ENCODE measurements around the gene CCDC149. TPM values are rescaled to one million over a fixed set of nuclear protein-coding genes. Genes with fewer than 3 reads are reported as not detected.

Gene CCDC149
- total and polyA plus RNA-seq, 2 of the 8 experiments (the other 6 are each of a cell fraction or from before 2014, with no cell fraction given), result 2.2 to 5.6 TPM

- 89% methylated on average over 2 of the region's 2 CpGs; no CpG with 5 or more reads in 1 of the 2 experiments for WGBS, 2 experiments (ENCODE audit: extremely low coverage in 1 of 2, insufficient coverage in 1 of 2, insufficient read length in 1 of 2, insufficient replicate concordance in 2 of 2, low coverage in 1 of 2, low lambda C conversion rate in 2 of 2, missing lambda C conversion rate in 1 of 2)
- Histone ChIP-seq H4K20me1 (replicated peaks in 1 of 2; ENCODE audit: control insufficient read depth in 1 of 2, insufficient read depth in 2 of 2, low read length in 2 of 2) (no peaks in the 10 kb centered on the region), H2BK12ac (ENCODE audit: low read depth, low read length) (no peak overlapping the region), H3K4ac (replicated peaks; ENCODE audit: insufficient read length, low read depth, low read length) (no peak overlapping the region), H3K36me3 (ENCODE audit: control insufficient read depth in 2 of 4, insufficient read depth in 4 of 4, low read length in 3 of 4) (no peaks in the 10 kb centered on the region), H2BK120ac (replicated peaks; ENCODE audit: low read depth, low read length) (no peak overlapping the region), H3K79me1 (ENCODE audit: low read depth, low read length) (no peaks in the 10 kb centered on the region), H4K91ac (replicated peaks; ENCODE audit: insufficient read length, low read length) (no peak overlapping the region), H3K14ac (ENCODE audit: insufficient read length) (no peak overlapping the region), H3K79me2 (ENCODE audit: control insufficient read depth in 1 of 2, insufficient read depth in 2 of 2, low read length in 2 of 2) (no peaks in the 10 kb centered on the region), H2BK20ac (ENCODE audit: low read length) (no peak overlapping the region), H3K4me3 (ENCODE audit: extremely low read depth in 1 of 4, insufficient read depth in 2 of 4, low read depth in 3 of 4, low read length in 4 of 4) (no peak overlapping the region), H3K56ac (replicated peaks; ENCODE audit: insufficient read length, low read depth, low read length) (no peak overlapping the region), H3K9me3 (ENCODE audit: insufficient read depth in 2 of 2, low read depth in 1 of 2, low read length in 1 of 2) (no peaks in the 10 kb centered on the region), H4K5ac (ENCODE audit: insufficient read length, low read depth, low read length) (no peak overlapping the region), H4K8ac (ENCODE audit: extremely low read depth, insufficient read depth, low read length) (no peak overlapping the region), H3K18ac (ENCODE audit: extremely low read depth, low read length) (no peak overlapping the region), H3K4me1 (replicated peaks in 1 of 4; ENCODE audit: control insufficient read depth in 3 of 4, insufficient read depth in 4 of 4, low read length in 3 of 4) (no peaks in the 10 kb centered on the region), H3K27ac (ENCODE audit: low read depth, low read length) (no peak overlapping the region), H3K9ac (replicated peaks in 1 of 4; ENCODE audit: extremely low read depth in 1 of 4, low read depth in 3 of 4, low read length in 3 of 4) (0 out of 7 replicates have a peak overlapping the region, but pooled peaks of 1 of the 4 experiments have one; percentile 10), H2AK5ac (ENCODE audit: low read depth, low read length) (no peak overlapping the region), H3K27me3 (replicated peaks in 1 of 4; ENCODE audit: control insufficient read depth in 3 of 4, extremely low read depth in 1 of 4, insufficient read depth in 3 of 4, low read length in 3 of 4) (no peaks in the 10 kb centered on the region), H3K23ac (ENCODE audit: insufficient read length) (no peak overlapping the region), H2BK15ac (ENCODE audit: low read length) (no peak overlapping the region), H2AFZ (ENCODE audit: low read length) (no peak overlapping the region), H2BK5ac (ENCODE audit: low read depth, low read length) (no peak overlapping the region), H3K4me2 (ENCODE audit: insufficient read depth in 1 of 2, low read depth in 2 of 2, low read length in 2 of 2) (no peak overlapping the region), H3K23me2 (ENCODE audit: low read depth, low read length) (no peaks in the 10 kb centered on the region; the same call in 1 of the 2 replicates)
- CTCF ChIA-PET (ENCODE audit: partially characterized antibody), result interaction anchor here (0.6 to 3.6 kb wide), 5 partner anchors 11 to 559 kb away, joined by 3 to 16 read pairs (median 3); no protein-coding TSS in a partner anchor
- no peak for DNase-seq (ENCODE audit: low read depth in 1 of 2, low spot score in 2 of 2)
- TF ChIP-seq YY1 (IDR thresholded peaks at IDR 0.05; ENCODE audit: low read depth, low read length), result no peak
- no peak for TF ChIP-seq FOSL1 (IDR thresholded peaks at IDR 0.05; ENCODE audit: insufficient read depth, low read depth, low read length)
- no peak for TF ChIP-seq TAF1 (IDR thresholded peaks at IDR 0.05; ENCODE audit: low read depth, low read length)
- no peak for TF ChIP-seq CTBP2 (IDR thresholded peaks at IDR 0.05; ENCODE audit: borderline replicate concordance, insufficient read depth, insufficient read length, low read length)
- no peak for TF ChIP-seq POU5F1 (IDR thresholded peaks at IDR 0.05; ENCODE audit: low read depth, low read length)
- no peak for TF ChIP-seq HDAC6 (IDR thresholded peaks at IDR 0.05; ENCODE audit: low read depth, low read length)
- no peak for TF ChIP-seq CBX8 (IDR thresholded peaks at IDR 0.05; ENCODE audit: borderline replicate concordance, low read depth, low read length)
- TF ChIP-seq EP300 (IDR thresholded peaks at IDR 0.05; ENCODE audit: borderline replicate concordance in 1 of 2, low read depth in 2 of 2, low read length in 2 of 2), result no peak
- POLR2A ChIA-PET (ENCODE audit: partially characterized antibody), result interaction anchor here (1.0 to 1.1 kb wide), 2 partner anchors 10 to 11 kb away, joined by 3 to 4 read pairs; no protein-coding TSS in a partner anchor
- FAIRE-seq, result no peak
Observed at GRCh38 chr4:24855741-24856140, 57.1 kb downstream of the CCDC149 start.
